Cardiac muscle cell (in vitro differentiated cells and primary cell): ENCODE data around the gene VCL. TPM values are rescaled to one million over a fixed set of nuclear protein-coding genes. Genes with fewer than 3 reads are reported as not detected.
"Not testable (repeated sequence)": the region's sequence is repeated elsewhere in the genome, so short reads cannot be mapped to it uniquely, and the experiment has no call there.

ENCODE experiments used
- DNase-seq, 2 donors: peaks; one replicate each; pipeline versions ENCODE4 v3.0.0 to v3.0.0-alpha.2; 2010 to 2017; ENCODE audit warnings: low read depth in 1 of 2, low spot score in 1 of 2
- H3K27ac ChIP-seq: fragments of 200-600 bp; sonication (generic); 2 replicates; pipeline ENCODE4 v1.5.1; 2016
- H3K27me3 ChIP-seq: fragments of 200-600 bp; sonication (generic); 2 replicates; pipeline ENCODE4 v1.6.0; 2016; ENCODE audit warnings: control low read depth
- H3K36me3 ChIP-seq: fragments of 200-600 bp; sonication (generic); 2 replicates; pipeline ENCODE4 v1.5.1; 2016; ENCODE audit warnings: control low read depth
- H3K4me1 ChIP-seq: fragments of 200-600 bp; sonication (generic); 2 replicates; pipeline ENCODE4 v1.8.1; 2017; ENCODE audit warnings: low read depth, mild to moderate bottlenecking, mixed run types
- H3K4me3 ChIP-seq: fragments of 200-600 bp; sonication (generic); 2 replicates; pipeline ENCODE4 v1.5.1; 2016; ENCODE audit warnings: mild to moderate bottlenecking
- H3K9me3 ChIP-seq: fragments of 200-600 bp; sonication (generic); 2 replicates; pipeline ENCODE4 v1.5.1; 2017; ENCODE audit warnings: low read depth, mild to moderate bottlenecking, control low read depth
- CTCF ChIP-seq: IDR thresholded peaks from 2 replicates; pipeline ENCODE4 v1.5.1; 2012; ENCODE audit warnings: low read depth, mild to moderate bottlenecking, low read length
- polyA plus RNA-seq: library from polyadenylated mRNA; unstranded; fragments of >200 nt; fragmentation: Nextera tagmentation; extraction: Ambion mirVana; gene quantifications from 2 replicates; pipeline ENCODE4 v1.2.1, GENCODE V29; 2016
- total RNA-seq: library from RNA; depleted of rRNA; stranded (reverse); fragments of >200 nt; gene quantifications from 2 replicates; pipeline ENCODE4 v1.2.3, GENCODE V29; 2016

The VCL gene
- total and polyA plus RNA-seq, 2 experiments from 2014 or later, result 118 to 167 TPM

- peak overlapping the region; percentile 89 for H3K27ac ChIP-seq
- no peaks in the 10 kb centered on the region for H3K36me3 ChIP-seq
- no peak overlapping the region for H3K4me3 ChIP-seq
- H3K27me3 ChIP-seq, result no peaks in the 10 kb centered on the region
- peaks cover 15% of the 10 kb centered on the region for H3K4me1 ChIP-seq
- no peaks in the 10 kb centered on the region for H3K9me3 ChIP-seq
- TF ChIP-seq CTCF, result no peak
- no peak for DNase-seq
Observed at GRCh38 chr10:73955719-73956118, 42.2 kb upstream of the VCL start.

GRCh38 chr10:73956476-73957359, 41.2 kb upstream of the VCL start:
- no peak overlapping the region for H3K4me3 ChIP-seq
- H3K27me3 ChIP-seq, result no peaks in the 10 kb centered on the region
- peak; percentile 34 to 53 for DNase-seq
- peaks cover 15% of the 10 kb centered on the region for H3K4me1 ChIP-seq
- no peak for TF ChIP-seq CTCF
- H3K9me3 ChIP-seq, result no peaks in the 10 kb centered on the region
- H3K27ac ChIP-seq, result peak overlapping the region; percentile 89
- H3K36me3 ChIP-seq, result no peaks in the 10 kb centered on the region

GRCh38 chr10:73959484-73960243, 38.3 kb upstream of the VCL start:
- H3K27me3 ChIP-seq, result no peaks in the 10 kb centered on the region
- H3K36me3 ChIP-seq, result no peaks in the 10 kb centered on the region
- TF ChIP-seq CTCF, result no peak
- no peak for DNase-seq
- H3K4me3 ChIP-seq, result no peak overlapping the region
- H3K9me3 ChIP-seq, result no peaks in the 10 kb centered on the region
- no peak overlapping the region for H3K27ac ChIP-seq
- H3K4me1 ChIP-seq, result peaks cover 15% of the 10 kb centered on the region

- no peaks in the 10 kb centered on the region for H3K36me3 ChIP-seq
- H3K4me1 ChIP-seq, result peaks cover 15% of the 10 kb centered on the region
- DNase-seq, result no peak
- no peak for TF ChIP-seq CTCF
- no peak overlapping the region for H3K4me3 ChIP-seq
- H3K27me3 ChIP-seq, result no peaks in the 10 kb centered on the region
- H3K27ac ChIP-seq, result no peak overlapping the region
- H3K9me3 ChIP-seq, result no peaks in the 10 kb centered on the region
Observed at GRCh38 chr10:73962386-73962785, 35.5 kb upstream of the VCL start.

GRCh38 chr10:73963533-73963932, 34.4 kb upstream of the VCL start:
- not testable (repeated sequence) for H3K4me3 ChIP-seq, H3K36me3 ChIP-seq, H3K27ac ChIP-seq, H3K27me3 ChIP-seq, DNase-seq, H3K9me3 ChIP-seq
- H3K4me1 ChIP-seq, result peaks cover 24% of the 10 kb centered on the region

- H3K4me3 ChIP-seq, result no peak overlapping the region
- peaks cover 26% of the 10 kb centered on the region for H3K4me1 ChIP-seq
- H3K27me3 ChIP-seq, result no peaks in the 10 kb centered on the region
- TF ChIP-seq CTCF, result no peak
- no peaks in the 10 kb centered on the region for H3K36me3 ChIP-seq
- no peaks in the 10 kb centered on the region for H3K9me3 ChIP-seq
- H3K27ac ChIP-seq, result peak overlapping the region; percentile 100
- DNase-seq, result no peak
Observed at GRCh38 chr10:73964743-73965142, 33.2 kb upstream of the VCL start.

GRCh38 chr10:73965267-73965889, 32.5 kb upstream of the VCL start:
- DNase-seq, H3K9me3 ChIP-seq, H3K27me3 ChIP-seq, H3K4me3 ChIP-seq, H3K36me3 ChIP-seq: not testable (repeated sequence)
- peaks cover 26% of the 10 kb centered on the region for H3K4me1 ChIP-seq
- peak overlapping the region; percentile 100 for H3K27ac ChIP-seq
